CD4-positive, alpha-beta T cell treated with Interferon alpha-2 for 1 hour (primary cell): ENCODE data around the gene CABP1.

Source experiments
- DNase-seq, 2 donors: peaks; one replicate each; pipeline ENCODE4 v3.0.0-alpha.2; 2020 to 2022

The CABP1 gene

DNA sequence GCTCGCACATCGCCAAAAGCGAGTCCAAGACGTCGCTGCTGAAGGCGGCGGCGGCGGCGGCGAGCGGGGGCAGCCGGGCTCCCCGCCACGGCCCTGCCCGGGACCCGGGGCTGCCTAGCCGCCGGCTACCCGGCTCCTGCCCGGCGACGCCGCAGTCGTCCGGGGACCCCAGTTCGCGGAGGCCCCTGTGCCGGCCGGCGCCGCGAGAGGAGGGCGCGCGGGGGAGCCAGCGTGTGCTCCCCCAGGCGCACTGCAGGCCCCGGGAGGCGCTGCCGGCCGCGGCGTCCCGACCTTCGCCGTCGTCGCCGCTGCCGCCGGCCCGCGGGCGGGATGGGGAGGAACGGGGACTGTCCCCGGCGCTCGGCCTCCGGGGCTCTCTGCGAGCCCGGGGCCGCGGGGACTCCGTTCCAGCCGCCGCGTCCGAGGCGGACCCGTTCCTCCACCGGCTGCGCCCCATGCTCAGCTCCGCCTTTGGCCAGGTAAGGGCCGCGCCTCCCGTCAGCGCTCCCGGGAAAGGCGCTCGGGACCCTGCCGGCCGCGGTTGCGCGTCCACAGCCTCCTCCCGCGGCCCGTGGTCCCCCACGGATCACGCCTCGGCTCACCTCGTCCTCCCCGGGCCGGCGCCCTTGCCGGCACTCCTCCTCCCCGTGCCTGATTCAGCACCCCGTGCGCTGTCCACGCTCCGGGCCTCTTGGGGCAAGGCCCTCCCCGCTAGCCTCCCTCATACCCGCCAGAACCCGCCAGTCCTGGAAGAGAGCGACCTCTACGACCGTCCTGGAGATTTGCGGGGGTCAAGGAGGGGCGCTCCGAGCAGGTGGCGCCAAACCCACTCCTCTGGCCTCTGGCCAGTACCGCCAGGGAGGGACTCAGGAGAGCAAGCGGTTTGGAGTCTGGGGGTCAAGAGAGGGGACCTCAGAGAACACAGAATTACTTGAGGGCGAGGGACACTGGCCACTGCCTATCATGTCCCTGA is 721 bp downstream of the CABP1 start:
- DNase-seq: peak; percentile 40 to 51

GRCh38 chr12:120642121-120642520 is 1.7 kb downstream of the CABP1 start:
- no peak for DNase-seq

- DNase-seq: no peak
Observed at GRCh38 chr12:120642826-120643225, 2.4 kb downstream of the CABP1 start.

DNA sequence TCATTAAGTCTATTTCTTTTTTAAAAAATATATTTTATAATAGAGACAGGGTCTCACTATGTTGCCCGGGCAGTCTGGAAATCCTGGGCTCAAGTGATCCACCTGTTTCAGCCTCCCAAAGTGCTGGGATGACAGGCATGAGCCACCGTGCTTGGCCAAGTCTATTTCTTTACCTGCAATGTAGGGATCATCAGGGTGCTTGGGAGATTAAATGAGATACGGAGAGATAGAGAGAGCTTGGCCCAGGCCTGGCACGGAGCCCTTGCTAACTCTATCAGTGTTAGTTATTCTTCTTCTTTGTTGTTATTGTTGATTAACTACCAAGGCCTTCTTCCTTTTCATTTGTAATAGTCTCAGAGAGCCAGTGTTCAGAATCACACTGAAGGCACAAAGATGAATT is 3.1 kb downstream of the CABP1 start:
- DNase-seq: no peak

- DNase-seq: no peak
Observed at GRCh38 chr12:120646044-120646443, 5.6 kb downstream of the CABP1 start.

- DNase-seq: no peak
Observed at GRCh38 chr12:120647375-120647755, 6.9 kb downstream of the CABP1 start.

DNA sequence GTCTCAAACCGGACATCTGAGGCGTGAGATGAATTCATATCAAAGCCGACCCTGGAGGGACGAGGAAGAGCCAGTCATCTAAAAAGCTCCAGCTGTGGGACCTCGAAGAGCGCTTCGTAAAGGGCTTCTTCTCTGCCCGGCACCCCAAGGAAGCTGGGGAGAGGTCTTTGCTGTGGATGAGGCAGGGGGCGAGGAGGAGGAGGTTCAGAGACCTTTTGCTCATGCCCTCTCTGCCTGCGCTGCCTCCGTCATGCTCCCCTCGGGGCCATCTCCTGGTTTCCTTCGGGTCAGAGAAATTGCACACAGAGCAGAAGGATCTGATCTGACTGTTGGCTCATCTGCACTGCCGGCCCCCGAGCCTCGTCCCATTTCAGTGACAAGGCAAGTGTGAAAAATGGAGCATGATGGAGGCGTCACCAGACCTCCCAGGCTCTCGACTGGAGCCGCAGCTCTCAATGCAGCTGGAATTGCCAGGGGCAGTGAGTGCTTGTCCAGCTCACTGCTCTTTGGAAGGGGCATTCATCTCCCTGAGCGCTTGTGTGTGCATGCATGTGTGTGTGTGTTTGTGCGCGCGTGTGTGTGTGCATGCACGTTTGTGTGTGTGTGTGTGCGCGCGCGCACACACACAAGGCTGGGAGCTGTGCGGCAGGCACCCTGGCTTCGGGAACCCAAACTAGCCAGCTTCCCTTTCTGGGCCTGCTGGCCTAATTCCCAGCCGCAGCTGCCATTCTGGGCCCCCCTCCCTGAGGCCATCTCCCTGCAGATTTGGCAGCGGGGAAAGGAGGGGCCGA is 9.2 kb downstream of the CABP1 start:
- DNase-seq: no peak

DNA sequence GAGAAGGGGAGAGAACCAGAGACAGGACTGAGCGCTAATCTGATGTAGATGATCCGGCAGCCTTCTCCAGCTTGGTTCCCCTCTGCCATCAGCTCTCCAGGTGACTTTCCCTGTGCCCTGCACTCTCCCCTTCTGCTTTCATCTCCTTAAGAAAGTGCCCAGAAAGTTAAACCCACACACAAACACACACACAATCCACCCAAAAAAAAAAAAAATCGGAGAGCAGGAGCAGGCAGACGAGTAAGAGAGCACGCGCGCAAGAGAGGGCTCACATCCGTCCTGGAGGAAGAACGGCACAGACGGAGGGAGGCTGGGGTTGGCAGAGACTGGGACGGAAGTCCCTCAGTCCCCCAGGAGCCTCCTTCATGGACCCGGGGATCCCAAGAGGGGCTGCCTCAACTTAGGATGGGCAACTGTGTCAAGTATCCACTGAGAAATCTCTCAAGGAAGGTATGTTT is 9.8 kb downstream of the CABP1 start:
- no peak for DNase-seq

DNA sequence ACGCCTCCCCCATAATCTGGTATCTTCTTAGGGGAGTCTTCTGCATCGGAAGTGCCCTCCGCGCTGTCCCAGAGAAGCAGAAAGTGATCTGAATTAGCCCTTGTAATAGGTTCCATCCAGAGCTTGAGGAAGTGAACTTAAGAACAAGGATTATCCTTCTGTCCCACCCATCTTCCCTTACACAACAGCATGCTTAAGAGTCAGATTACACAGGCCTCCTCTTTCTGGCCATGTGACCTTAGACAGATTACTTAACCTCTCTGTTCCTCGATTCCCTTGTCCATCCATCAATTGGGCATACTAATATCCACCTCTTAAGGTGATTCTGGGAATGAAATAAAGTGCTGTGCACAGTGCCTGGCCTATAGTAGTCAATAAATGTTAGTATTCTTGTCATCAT is 11.4 kb downstream of the CABP1 start:
- DNase-seq: no peak

GRCh38 chr12:120652656-120653435 is 12.4 kb downstream of the CABP1 start:
- no peak for DNase-seq

DNA sequence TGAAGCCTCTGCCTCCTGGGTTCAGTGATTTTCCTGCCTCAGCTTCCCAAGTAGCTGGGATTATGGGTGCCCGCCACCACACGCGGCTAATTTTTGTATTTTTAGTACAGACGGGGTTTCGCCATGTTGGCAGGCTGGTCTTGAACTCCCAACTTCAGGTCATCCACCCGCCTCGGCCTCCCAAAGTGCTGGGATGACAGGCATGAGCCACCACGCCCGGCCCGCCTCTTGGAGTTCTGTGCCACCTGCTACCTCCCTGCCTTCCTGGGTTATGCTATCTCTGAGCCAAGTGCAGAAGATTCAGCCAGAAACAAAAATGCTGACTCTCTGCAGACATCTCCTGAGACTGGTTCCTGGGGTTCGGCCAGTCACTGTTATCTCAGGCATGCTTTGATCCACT is 13.2 kb downstream of the CABP1 start:
- DNase-seq: no peak

GRCh38 chr12:120654656-120655055 is 14.2 kb downstream of the CABP1 start:
- no peak for DNase-seq

GRCh38 chr12:120656008-120656407 is 15.6 kb downstream of the CABP1 start:
- no peak for DNase-seq

DNA sequence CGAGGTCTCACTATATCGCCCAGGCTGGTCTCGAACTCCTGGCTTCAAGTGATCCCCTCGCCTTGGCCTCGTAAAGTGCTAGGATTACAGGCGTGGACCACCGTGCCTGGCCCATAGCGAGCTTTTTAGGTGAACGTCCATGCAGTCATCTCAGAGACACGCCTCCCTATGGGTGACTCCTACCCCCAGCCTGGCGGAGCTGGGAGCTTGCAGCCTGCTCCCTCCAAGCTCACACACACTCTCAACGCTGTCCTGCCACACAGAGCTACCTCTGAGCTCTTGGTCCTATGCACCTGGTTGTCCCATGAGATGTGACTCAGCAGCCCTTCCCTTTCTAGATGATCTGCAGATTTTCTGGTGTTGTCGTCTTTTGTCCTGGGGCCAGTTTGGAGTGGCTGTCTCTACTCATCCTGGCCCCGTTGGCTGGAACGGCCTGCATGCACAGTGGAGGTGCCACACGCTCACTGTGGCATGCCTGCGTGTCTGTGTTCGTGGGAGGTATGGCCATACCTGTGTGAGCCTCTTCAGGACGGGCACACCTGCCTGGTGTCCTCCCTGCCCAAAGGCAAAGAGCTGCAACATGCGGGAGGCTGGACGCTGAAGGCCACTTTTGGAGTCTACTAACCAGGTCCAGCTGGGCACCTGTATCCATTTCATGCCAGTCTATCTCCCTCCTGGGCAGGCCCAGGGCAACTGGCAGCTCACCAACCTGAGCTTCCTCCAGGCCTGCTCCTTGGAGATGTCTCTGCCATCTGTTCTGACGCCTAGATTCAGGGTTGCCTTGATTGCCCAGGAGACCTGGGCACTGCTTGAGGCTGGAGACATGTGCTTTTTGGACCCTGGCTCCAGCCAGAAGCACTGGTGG is 18.1 kb downstream of the CABP1 start:
- no peak for DNase-seq

- no peak for DNase-seq
Observed at GRCh38 chr12:120659151-120659525, 18.7 kb downstream of the CABP1 start.

DNA sequence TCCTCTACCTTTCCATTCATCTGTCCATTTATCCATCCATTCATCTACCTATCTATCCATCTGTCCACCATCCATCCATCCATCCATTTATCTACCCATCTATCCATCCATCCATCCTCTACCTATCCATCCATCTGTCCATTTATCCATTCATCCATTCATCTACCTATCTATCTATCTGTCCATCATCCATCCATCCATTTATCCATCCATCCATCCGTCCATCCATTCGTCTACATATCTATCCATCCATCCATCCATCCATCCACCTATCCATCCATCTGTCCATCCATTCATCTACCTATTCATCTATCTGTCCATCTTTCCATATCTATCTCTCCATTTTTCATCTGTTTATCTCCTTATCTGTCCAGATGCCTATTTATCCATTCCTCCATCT is 21.0 kb downstream of the CABP1 start:
- no peak for DNase-seq

GRCh38 chr12:120662879-120663278 is 22.5 kb downstream of the CABP1 start:
- peak in 1 of 2 donors; percentile 29 for DNase-seq

GRCh38 chr12:120663741-120664140 is 23.3 kb downstream of the CABP1 start:
- DNase-seq: no peak

DNA sequence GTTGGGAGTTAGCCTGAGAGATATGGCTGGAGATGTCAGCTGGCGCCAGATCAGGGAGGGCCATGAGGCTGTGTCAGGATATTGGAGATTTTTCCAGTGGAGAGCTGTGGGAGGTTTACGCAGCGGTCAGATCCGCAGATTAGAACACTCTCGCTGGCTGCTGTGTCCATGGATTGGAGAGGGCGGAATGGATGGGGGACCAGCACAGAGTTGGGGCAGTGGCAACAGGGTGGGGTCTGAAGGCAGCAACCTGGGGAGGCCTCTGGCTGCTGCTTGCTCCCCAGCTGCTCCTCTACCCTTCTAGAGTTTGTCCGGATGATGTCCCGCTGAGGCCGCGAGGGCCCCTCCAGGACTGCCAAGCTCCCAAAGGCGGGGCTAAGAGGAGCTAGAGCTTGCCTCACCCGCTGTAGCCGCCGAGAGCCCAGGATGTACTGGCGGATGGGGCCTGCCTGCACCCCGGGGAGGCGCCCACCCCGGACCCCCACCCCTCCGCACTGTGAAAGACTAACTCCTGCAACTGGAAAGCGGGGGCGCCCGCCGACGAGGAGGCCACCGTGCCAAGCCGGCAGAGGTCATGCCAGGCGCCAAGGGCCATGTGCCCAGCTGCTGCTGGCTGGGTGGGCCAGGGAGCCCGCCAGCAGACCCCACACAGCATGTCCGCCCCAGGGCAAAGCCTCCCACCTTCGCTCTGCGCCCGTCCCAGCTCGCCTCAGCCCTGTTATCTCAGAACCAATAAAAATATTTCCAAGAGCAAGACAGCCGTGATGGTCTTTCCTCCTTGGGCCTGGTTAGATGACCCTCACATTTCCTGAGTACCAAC is 26.4 kb downstream of the CABP1 start:
- DNase-seq: no peak

DNA sequence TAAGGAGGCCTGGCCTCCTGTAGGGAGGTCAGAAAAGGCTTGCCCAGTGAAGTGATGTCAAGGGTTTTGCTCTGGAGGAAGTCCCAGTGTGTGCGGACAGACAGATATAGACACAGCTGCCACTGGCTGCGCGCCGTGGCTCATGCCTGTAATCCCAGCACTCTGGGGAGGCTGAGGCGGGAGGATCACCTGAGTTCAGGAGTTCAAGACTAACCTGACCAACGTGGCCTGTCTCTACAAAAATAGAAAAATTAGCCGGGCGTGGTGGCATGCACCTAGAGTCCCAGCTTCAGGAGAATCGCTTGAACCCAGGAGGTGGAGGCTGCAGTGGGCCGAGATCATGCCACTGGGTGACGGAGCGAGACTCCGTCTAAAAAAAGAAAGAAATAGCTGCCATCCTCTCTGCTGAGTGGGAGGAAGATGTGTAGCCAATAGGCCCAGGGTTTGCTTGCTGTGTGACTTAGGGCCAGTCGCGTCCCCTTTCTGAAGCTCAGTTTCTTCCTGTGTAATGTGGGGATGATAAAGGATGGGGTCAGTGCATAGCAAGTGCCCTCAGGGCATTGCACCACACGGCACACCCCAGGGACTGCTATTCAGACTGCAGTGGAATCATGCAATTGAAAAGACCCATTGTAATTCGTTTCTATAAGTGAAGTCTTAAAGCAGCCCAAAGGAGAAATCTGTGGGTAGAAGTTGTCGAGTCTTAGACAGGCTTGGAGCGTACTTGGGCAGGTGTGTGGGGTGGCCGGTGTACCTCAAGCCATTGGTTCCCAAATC is 27.9 kb downstream of the CABP1 start:
- no peak for DNase-seq
